ENCODE data around the gene KCTD16.

Gene KCTD16

DNA sequence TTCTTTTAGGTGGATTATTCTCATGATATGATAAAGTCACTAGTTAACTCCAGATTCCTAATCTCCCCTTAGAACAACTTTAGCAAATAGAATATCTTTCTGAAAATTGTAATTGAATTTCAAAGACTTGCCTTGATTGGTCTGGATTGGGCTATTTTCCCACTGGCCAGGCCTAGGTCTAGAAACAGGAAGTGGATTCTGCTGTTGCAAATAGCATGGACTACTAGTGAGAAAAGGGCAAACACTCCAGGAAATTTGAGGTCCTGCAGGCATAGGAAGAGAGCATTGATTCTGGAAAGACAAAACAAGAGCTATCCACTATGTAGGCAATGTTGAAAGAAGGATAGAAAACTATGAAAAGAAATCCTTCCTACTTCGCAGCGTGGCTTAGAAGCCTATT is 113.4 kb downstream of the KCTD16 start:
- Histone ChIP-seq H3K27me3 (ENCODE audit: insufficient read depth, low read length, poor library complexity) (no peaks in the 10 kb centered on the region), H3K18ac (ENCODE audit: low read length) (no peak overlapping the region), H2BK15ac (replicated peaks; ENCODE audit: low read depth) (no peak overlapping the region), H3K56ac (ENCODE audit: low read length) (no peak overlapping the region), H3K9ac (ENCODE audit: low read length) (no peak overlapping the region), H3K27ac (ENCODE audit: low read depth, low read length) (no peak overlapping the region), H3K4me1 (ENCODE audit: control insufficient read depth, low read depth, low read length) (no peaks in the 10 kb centered on the region), H3K79me2 (ENCODE audit: control insufficient read depth, insufficient read depth, low read length) (no peaks in the 10 kb centered on the region), H3K36me3 (ENCODE audit: control insufficient read depth, insufficient read depth, low read length) (no peaks in the 10 kb centered on the region), H3K4me3 (ENCODE audit: low read length) (no peak overlapping the region), H2AK5ac (ENCODE audit: low read length) (no peak overlapping the region), H3K4ac (ENCODE audit: low read depth, low read length) (no peak overlapping the region), H3K23ac (ENCODE audit: low read length) (no peak overlapping the region), H3K79me1 (ENCODE audit: low read length) (no peaks in the 10 kb centered on the region), H4K5ac (ENCODE audit: low read length) (no peak overlapping the region), H3K4me2 (ENCODE audit: low read length) (no peak overlapping the region), H2BK120ac (ENCODE audit: low read depth, low read length) (no peak overlapping the region), H2BK5ac (ENCODE audit: low read length) (no peak overlapping the region), H4K8ac (ENCODE audit: low read depth, low read length) (no peak overlapping the region)
- WGBS (ENCODE audit: extremely low coverage, insufficient coverage, low lambda C conversion rate) = no CpG with 5 or more reads among the region's 2 CpGs
- DNase-seq = no peak

GRCh38 chr5:144284931-144285502 is 114.3 kb downstream of the KCTD16 start:
- H4K5ac ChIP-seq (ENCODE audit: low read length) = no peak overlapping the region
- no CpG with 5 or more reads among the region's 2 CpGs for WGBS (ENCODE audit: extremely low coverage, insufficient coverage, low lambda C conversion rate)
- no peak overlapping the region for H2AK5ac ChIP-seq (ENCODE audit: low read length)
- H3K79me1 ChIP-seq (ENCODE audit: low read length) = no peaks in the 10 kb centered on the region
- no peak for DNase-seq
- H3K9ac ChIP-seq (ENCODE audit: low read length) = no peak overlapping the region
- no peak overlapping the region for H3K27ac ChIP-seq (ENCODE audit: low read depth, low read length)
- no peak overlapping the region for H2BK15ac ChIP-seq (replicated peaks; ENCODE audit: low read depth)
- no peak overlapping the region for H2BK5ac ChIP-seq (ENCODE audit: low read length)
- H3K79me2 ChIP-seq (ENCODE audit: control insufficient read depth, insufficient read depth, low read length) = no peaks in the 10 kb centered on the region
- H3K4me2 ChIP-seq (ENCODE audit: low read length) = no peak overlapping the region
- no peak overlapping the region for H3K18ac ChIP-seq (ENCODE audit: low read length)
- no peak overlapping the region for H3K4me3 ChIP-seq (ENCODE audit: low read length)
- no peaks in the 10 kb centered on the region for H3K36me3 ChIP-seq (ENCODE audit: control insufficient read depth, insufficient read depth, low read length)
- H2BK120ac ChIP-seq (ENCODE audit: low read depth, low read length) = no peak overlapping the region
- H3K4ac ChIP-seq (ENCODE audit: low read depth, low read length) = no peak overlapping the region
- no peaks in the 10 kb centered on the region for H3K4me1 ChIP-seq (ENCODE audit: control insufficient read depth, low read depth, low read length)
- H3K23ac ChIP-seq (ENCODE audit: low read length) = no peak overlapping the region
- H3K56ac ChIP-seq (ENCODE audit: low read length) = no peak overlapping the region
- H3K27me3 ChIP-seq (ENCODE audit: insufficient read depth, low read length, poor library complexity) = no peaks in the 10 kb centered on the region
- H4K8ac ChIP-seq (ENCODE audit: low read depth, low read length) = no peak overlapping the region

GRCh38 chr5:144289277-144289676 is 118.6 kb downstream of the KCTD16 start:
- Histone ChIP-seq H3K23ac (ENCODE audit: low read length) (no peak overlapping the region), H3K79me2 (ENCODE audit: control insufficient read depth, insufficient read depth, low read length) (no peaks in the 10 kb centered on the region), H3K36me3 (ENCODE audit: control insufficient read depth, insufficient read depth, low read length) (no peaks in the 10 kb centered on the region), H3K56ac (ENCODE audit: low read length) (no peak overlapping the region), H3K4me2 (ENCODE audit: low read length) (no peak overlapping the region), H2BK5ac (ENCODE audit: low read length) (no peak overlapping the region), H4K8ac (ENCODE audit: low read depth, low read length) (no peak overlapping the region), H3K18ac (ENCODE audit: low read length) (no peak overlapping the region), H3K4me1 (ENCODE audit: control insufficient read depth, low read depth, low read length) (no peaks in the 10 kb centered on the region), H3K79me1 (ENCODE audit: low read length) (no peaks in the 10 kb centered on the region), H2BK15ac (replicated peaks; ENCODE audit: low read depth) (no peak overlapping the region), H3K9ac (ENCODE audit: low read length) (no peak overlapping the region), H3K4me3 (ENCODE audit: low read length) (no peak overlapping the region), H3K4ac (ENCODE audit: low read depth, low read length) (no peak overlapping the region), H2BK120ac (ENCODE audit: low read depth, low read length) (no peak overlapping the region), H4K5ac (ENCODE audit: low read length) (no peak overlapping the region), H3K27ac (ENCODE audit: low read depth, low read length) (no peak overlapping the region), H2AK5ac (ENCODE audit: low read length) (no peak overlapping the region), H3K27me3 (ENCODE audit: insufficient read depth, low read length, poor library complexity) (no peaks in the 10 kb centered on the region)
- WGBS (ENCODE audit: extremely low coverage, insufficient coverage, low lambda C conversion rate) = no CpG with 5 or more reads among the region's 2 CpGs
- DNase-seq = no peak

DNA sequence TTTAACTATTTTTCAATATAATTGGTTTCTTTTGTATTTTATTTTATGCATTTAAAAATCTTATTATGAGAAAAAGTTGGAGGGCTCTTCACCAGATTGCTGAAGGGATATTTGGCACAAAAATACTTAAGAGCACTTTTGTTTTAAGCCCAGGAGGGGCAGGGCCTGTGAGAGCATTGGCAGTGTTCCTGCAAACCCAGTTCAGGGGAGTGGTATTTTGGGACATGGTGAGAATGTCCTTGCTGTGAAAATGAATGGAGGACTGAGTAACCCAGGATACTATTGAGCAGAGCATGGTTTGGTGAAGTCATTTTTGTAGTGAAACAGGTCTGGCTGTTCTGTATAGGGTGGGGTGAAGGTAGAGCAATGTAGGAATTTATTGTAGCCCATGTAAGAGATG is 121.4 kb downstream of the KCTD16 start:
- no peak overlapping the region for H2BK120ac ChIP-seq (ENCODE audit: low read depth, low read length)
- no peak overlapping the region for H4K5ac ChIP-seq (ENCODE audit: low read length)
- no peak overlapping the region for H4K8ac ChIP-seq (ENCODE audit: low read depth, low read length)
- H2BK15ac ChIP-seq (replicated peaks; ENCODE audit: low read depth) = no peak overlapping the region
- H3K9ac ChIP-seq (ENCODE audit: low read length) = no peak overlapping the region
- H3K36me3 ChIP-seq (ENCODE audit: control insufficient read depth, insufficient read depth, low read length) = no peaks in the 10 kb centered on the region
- no peak overlapping the region for H3K4ac ChIP-seq (ENCODE audit: low read depth, low read length)
- no peaks in the 10 kb centered on the region for H3K4me1 ChIP-seq (ENCODE audit: control insufficient read depth, low read depth, low read length)
- no peak overlapping the region for H3K4me2 ChIP-seq (ENCODE audit: low read length)
- no peak overlapping the region for H3K4me3 ChIP-seq (ENCODE audit: low read length)
- no peaks in the 10 kb centered on the region for H3K27me3 ChIP-seq (ENCODE audit: insufficient read depth, low read length, poor library complexity)
- H3K27ac ChIP-seq (ENCODE audit: low read depth, low read length) = no peak overlapping the region
- no peaks in the 10 kb centered on the region for H3K79me1 ChIP-seq (ENCODE audit: low read length)
- DNase-seq = no peak
- H3K23ac ChIP-seq (ENCODE audit: low read length) = no peak overlapping the region
- no peak overlapping the region for H3K18ac ChIP-seq (ENCODE audit: low read length)
- no peak overlapping the region for H2BK5ac ChIP-seq (ENCODE audit: low read length)
- H3K56ac ChIP-seq (ENCODE audit: low read length) = no peak overlapping the region
- H3K79me2 ChIP-seq (ENCODE audit: control insufficient read depth, insufficient read depth, low read length) = no peaks in the 10 kb centered on the region
- no peak overlapping the region for H2AK5ac ChIP-seq (ENCODE audit: low read length)

DNA sequence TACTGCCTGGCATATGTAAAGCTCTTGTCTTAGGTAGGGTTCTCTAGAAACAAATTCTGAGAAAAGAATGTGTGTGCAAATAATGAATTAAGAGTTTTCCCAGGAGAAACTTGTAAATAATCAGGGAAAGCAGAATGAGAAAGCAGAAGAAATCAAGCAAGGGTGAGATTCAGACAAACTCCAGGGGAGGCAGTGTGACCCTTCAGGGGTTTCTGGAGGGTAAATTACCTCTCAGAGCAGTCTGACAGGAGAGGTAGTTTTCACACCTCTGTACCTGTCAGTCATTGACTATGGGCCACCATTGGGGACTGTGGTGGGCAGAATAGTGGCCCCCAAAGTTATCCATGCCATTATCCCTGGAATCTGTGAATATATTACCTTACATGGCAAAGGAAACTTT is 124.6 kb downstream of the KCTD16 start:
- DNase-seq = no peak
- no peak overlapping the region for H4K8ac ChIP-seq (ENCODE audit: low read depth, low read length)
- H3K27me3 ChIP-seq (ENCODE audit: insufficient read depth, low read length, poor library complexity) = no peaks in the 10 kb centered on the region
- H4K5ac ChIP-seq (ENCODE audit: low read length) = no peak overlapping the region
- H3K79me2 ChIP-seq (ENCODE audit: control insufficient read depth, insufficient read depth, low read length) = no peaks in the 10 kb centered on the region
- H2BK120ac ChIP-seq (ENCODE audit: low read depth, low read length) = no peak overlapping the region
- H3K9ac ChIP-seq (ENCODE audit: low read length) = no peak overlapping the region
- H3K4ac ChIP-seq (ENCODE audit: low read depth, low read length) = no peak overlapping the region
- no peaks in the 10 kb centered on the region for H3K36me3 ChIP-seq (ENCODE audit: control insufficient read depth, insufficient read depth, low read length)
- no peak overlapping the region for H3K23ac ChIP-seq (ENCODE audit: low read length)
- H2BK15ac ChIP-seq (replicated peaks; ENCODE audit: low read depth) = no peak overlapping the region
- H2AK5ac ChIP-seq (ENCODE audit: low read length) = no peak overlapping the region
- no peak overlapping the region for H3K18ac ChIP-seq (ENCODE audit: low read length)
- H3K56ac ChIP-seq (ENCODE audit: low read length) = no peak overlapping the region
- no peak overlapping the region for H3K4me2 ChIP-seq (ENCODE audit: low read length)
- H3K4me1 ChIP-seq (ENCODE audit: control insufficient read depth, low read depth, low read length) = no peaks in the 10 kb centered on the region
- no peak overlapping the region for H3K4me3 ChIP-seq (ENCODE audit: low read length)
- H3K79me1 ChIP-seq (ENCODE audit: low read length) = no peaks in the 10 kb centered on the region
- no peak overlapping the region for H3K27ac ChIP-seq (ENCODE audit: low read depth, low read length)
- H2BK5ac ChIP-seq (ENCODE audit: low read length) = no peak overlapping the region

GRCh38 chr5:144297081-144297480 is 126.4 kb downstream of the KCTD16 start:
- Histone ChIP-seq H3K4ac (ENCODE audit: low read depth, low read length) (no peak overlapping the region), H4K5ac (ENCODE audit: low read length) (no peak overlapping the region), H3K36me3 (ENCODE audit: control insufficient read depth, insufficient read depth, low read length) (no peaks in the 10 kb centered on the region), H2BK5ac (ENCODE audit: low read length) (no peak overlapping the region), H3K9ac (ENCODE audit: low read length) (no peak overlapping the region), H3K18ac (ENCODE audit: low read length) (no peak overlapping the region), H2AK5ac (ENCODE audit: low read length) (no peak overlapping the region), H4K8ac (ENCODE audit: low read depth, low read length) (no peak overlapping the region), H3K23ac (ENCODE audit: low read length) (no peak overlapping the region), H3K79me1 (ENCODE audit: low read length) (no peaks in the 10 kb centered on the region), H3K27me3 (ENCODE audit: insufficient read depth, low read length, poor library complexity) (no peaks in the 10 kb centered on the region), H3K4me3 (ENCODE audit: low read length) (no peak overlapping the region), H3K27ac (ENCODE audit: low read depth, low read length) (no peak overlapping the region), H2BK15ac (replicated peaks; ENCODE audit: low read depth) (no peak overlapping the region), H3K56ac (ENCODE audit: low read length) (no peak overlapping the region), H3K4me1 (ENCODE audit: control insufficient read depth, low read depth, low read length) (no peaks in the 10 kb centered on the region), H2BK120ac (ENCODE audit: low read depth, low read length) (no peak overlapping the region), H3K79me2 (ENCODE audit: control insufficient read depth, insufficient read depth, low read length) (no peaks in the 10 kb centered on the region), H3K4me2 (ENCODE audit: low read length) (no peak overlapping the region)
- WGBS (ENCODE audit: extremely low coverage, insufficient coverage, low lambda C conversion rate) = no CpG with 5 or more reads among the region's 3 CpGs
- DNase-seq = no peak

Data from mesendoderm (in vitro differentiated cells).